ENCODE data around the gene TSPYL1.

- no peak for TF ChIP-seq EZH2 (IDR thresholded peaks at IDR 0.05; ENCODE audit: low read depth)
- peak; percentile 99 for TF ChIP-seq CTCF (conservative IDR thresholded peaks at IDR 0.05)
Measured at GRCh38 chr6:116287689-116288282, 8.1 kb upstream of the TSPYL1 start.
